ENCODE results near the gene ITPA.

ITPA gene

GRCh38 chr20:3250091-3250504 lies 40.8 kb downstream of the ITPA start:
- H3K9me3 Mint-ChIP-seq: no peaks in the 10 kb centered on the region
- TF ChIP-seq CTCF (IDR thresholded peaks at IDR 0.05): peak; percentile 55
- peak overlapping the region; percentile 18 for H3K4me3 Mint-ChIP-seq
- DNase-seq: peak; percentile 57
- H3K36me3 Mint-ChIP-seq (ENCODE audit: low read depth): peaks cover 13% of the 10 kb centered on the region
- peaks cover 63% of the 10 kb centered on the region for H3K27me3 Mint-ChIP-seq (ENCODE audit: low read depth, poor library complexity)
- H3K27ac Mint-ChIP-seq: no peak overlapping the region
- peaks cover 8% of the 10 kb centered on the region for H3K4me1 Mint-ChIP-seq

GRCh38 chr20:3251806-3252205 lies 42.5 kb downstream of the ITPA start:
- Mint-ChIP-seq H3K27me3 (ENCODE audit: low read depth, poor library complexity) (peaks cover 48% of the 10 kb centered on the region), H3K9me3 (no peaks in the 10 kb centered on the region), H3K27ac (no peak overlapping the region), H3K4me3 (no peak overlapping the region), H3K4me1 (peaks cover 8% of the 10 kb centered on the region), H3K36me3 (ENCODE audit: low read depth) (peaks cover 18% of the 10 kb centered on the region)
- DNase-seq: no peak
- TF ChIP-seq CTCF (IDR thresholded peaks at IDR 0.05): no peak

GRCh38 chr20:3255728-3256127 lies 46.4 kb downstream of the ITPA start:
- no peak for DNase-seq
- Mint-ChIP-seq H3K27ac (no peak overlapping the region), H3K27me3 (ENCODE audit: low read depth, poor library complexity) (peaks cover 13% of the 10 kb centered on the region), H3K4me3 (no peak overlapping the region), H3K36me3 (ENCODE audit: low read depth) (peaks cover 37% of the 10 kb centered on the region), H3K9me3 (no peaks in the 10 kb centered on the region), H3K4me1 (no peaks in the 10 kb centered on the region)
- TF ChIP-seq CTCF (IDR thresholded peaks at IDR 0.05): no peak

- H3K27ac Mint-ChIP-seq: no peak overlapping the region
- DNase-seq: no peak
- peaks cover 52% of the 10 kb centered on the region for H3K36me3 Mint-ChIP-seq (ENCODE audit: low read depth)
- H3K9me3 Mint-ChIP-seq: peaks cover 4% of the 10 kb centered on the region
- TF ChIP-seq CTCF (IDR thresholded peaks at IDR 0.05): no peak
- peaks cover 7% of the 10 kb centered on the region for H3K27me3 Mint-ChIP-seq (ENCODE audit: low read depth, poor library complexity)
- H3K4me3 Mint-ChIP-seq: no peak overlapping the region
- H3K4me1 Mint-ChIP-seq: no peaks in the 10 kb centered on the region
Measured at GRCh38 chr20:3258429-3258828, 49.1 kb downstream of the ITPA start.

- Mint-ChIP-seq H3K4me1 (no peaks in the 10 kb centered on the region), H3K4me3 (no peak overlapping the region), H3K9me3 (peaks cover 4% of the 10 kb centered on the region), H3K36me3 (ENCODE audit: low read depth) (peaks cover 61% of the 10 kb centered on the region), H3K27ac (no peak overlapping the region), H3K27me3 (ENCODE audit: low read depth, poor library complexity) (peaks cover 7% of the 10 kb centered on the region)
- no peak for TF ChIP-seq CTCF (IDR thresholded peaks at IDR 0.05)
- no peak for DNase-seq
Measured at GRCh38 chr20:3262566-3262965, 53.3 kb downstream of the ITPA start.

GRCh38 chr20:3270051-3270450 lies 60.8 kb downstream of the ITPA start:
- DNase-seq: no peak
- peaks cover 10% of the 10 kb centered on the region for H3K4me1 Mint-ChIP-seq
- no peak overlapping the region for H3K27ac Mint-ChIP-seq
- no peak overlapping the region for H3K4me3 Mint-ChIP-seq
- no peaks in the 10 kb centered on the region for H3K9me3 Mint-ChIP-seq
- TF ChIP-seq CTCF (IDR thresholded peaks at IDR 0.05): no peak
- no peaks in the 10 kb centered on the region for H3K27me3 Mint-ChIP-seq (ENCODE audit: low read depth, poor library complexity)
- H3K36me3 Mint-ChIP-seq (ENCODE audit: low read depth): peaks cover 30% of the 10 kb centered on the region
